ENCODE results near the gene SNRPA. TPM values are rescaled to one million over a fixed set of nuclear protein-coding genes. Genes with fewer than 3 reads are reported as not detected.

The SNRPA gene
- total and polyA plus RNA-seq, 2 of the 4 experiments (the other 2 are of a cell fraction), result 30.3 to 81.3 TPM

DNA sequence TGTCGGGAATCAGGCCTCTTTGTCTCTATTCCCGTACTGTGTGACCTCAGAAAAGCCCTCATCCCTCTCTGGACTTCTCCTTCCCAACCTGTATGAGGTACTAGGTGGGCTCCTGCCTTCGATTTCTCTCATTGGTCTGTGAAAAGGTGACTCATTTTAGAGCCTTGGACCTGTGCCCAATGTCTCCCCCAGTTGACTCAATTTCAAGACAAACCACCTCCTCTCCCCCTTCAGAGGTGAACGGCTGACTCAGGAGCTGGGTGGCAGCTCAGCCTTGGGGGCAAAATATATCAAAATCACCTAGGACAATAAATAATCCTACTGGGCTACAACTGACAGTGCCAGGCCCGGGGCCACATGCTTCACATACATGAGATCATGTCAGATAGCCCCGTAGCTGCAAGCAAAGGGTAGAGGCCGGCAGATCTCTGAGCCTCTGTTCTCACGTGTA, 34.9 kb upstream of the SNRPA start (continued):
- TF ChIP-seq CTCF (conservative IDR thresholded peaks at IDR 0.05; ENCODE audit: low read depth, low read length), result no peak
- TF ChIP-seq SMC3 (IDR thresholded peaks at IDR 0.05; ENCODE audit: low read depth, low read length), result no peak
- no peak for TF ChIP-seq RAD21 (IDR thresholded peaks at IDR 0.05; ENCODE audit: low read length)
- 0 out of 2 replicates have a peak, but pooled peaks have one; percentile 25 for TF ChIP-seq BHLHE40 (IDR thresholded peaks at IDR 0.05; ENCODE audit: low read depth, low read length)
